Measurements from ENCODE around the gene TNFSF13.

GRCh38 chr17:7513850-7514419, 44.6 kb upstream of the TNFSF13 start:
- TF ChIP-seq ATF1 (CRISPR knock-in tag; IDR thresholded peaks at IDR 0.05) (no peak), CTCF (IDR thresholded peaks at IDR 0.05) (no peak), TP53 (CRISPR knock-in tag; IDR thresholded peaks at IDR 0.05) (no peak), RELA (CRISPR knock-in tag; IDR thresholded peaks at IDR 0.05; ENCODE audit: borderline replicate concordance) (no peak), IRF1 (CRISPR knock-in tag; IDR thresholded peaks at IDR 0.05) (no peak)
